HCT116 (cell line): ENCODE results near the gene RAPGEF6. TPM values are rescaled to one million over a fixed set of nuclear protein-coding genes. Genes with fewer than 3 reads are reported as not detected.

ENCODE experiments used
- ATAC-seq: fragments of 200-7000 bp; cut with Tn5 transposase; 2 replicates; pipeline ENCODE4 v1.9.1; 2020; ENCODE audit warnings: mild to moderate bottlenecking, moderate library complexity
- BruUV-seq: library from RNA; stranded (reverse); fragments of 400-500 nt; replicated peaks from 2 replicates; lab custom pipeline; 2021; lab: Mats Ljungman, UMichigan
- CTCF ChIA-PET: fragments of 300-600 bp; sonication (Branson Sonifier 250); formaldehyde crosslinking; loops from one replicate; lab custom pipeline; 2021; ENCODE audit warnings: antibody characterized with exemption; lab: Charles Lee
- POLR2A ChIA-PET: fragments of 300-600, 350-600 bp; sonication (Branson Sonifier 250); formaldehyde crosslinking; loops from one replicate; lab custom pipeline; 2021; ENCODE audit warnings: antibody characterized with exemption; lab: Charles Lee
- RAD21 ChIA-PET, 2 experiments: fragments of 300-600 bp; sonication (Branson Sonifier 250); formaldehyde crosslinking; loops; one replicate each; lab custom pipeline; 2023; ENCODE audit warnings: low total read pairs in 2 of 2; ENCODE audit not compliant: uncharacterized antibody in 2 of 2, unreplicated experiment in 2 of 2, low non-redundant PET in 1 of 2; lab: Charles Lee
- DNase-seq: peaks from one replicate; pipeline ENCODE4 v3.0.0-alpha.2; 2010; ENCODE audit warnings: low read depth, low spot score
- H2AFZ ChIP-seq: fragments of 200-600 bp; shearing (Covaris generic), sonication (generic); 2 replicates; pipeline ENCODE4 v1.6.1; 2017; ENCODE audit warnings: low read depth, mixed run types, mixed read lengths, antibody characterized with exemption, low read length; ENCODE audit not compliant: poor library complexity, severe bottlenecking
- H3K27ac ChIP-seq: 2 replicates; pipeline ENCODE4 v1.5.1; 2012; ENCODE audit warnings: low read depth, low read length
- H3K27me3 ChIP-seq: fragments of 200-600 bp; sonication (generic); 2 replicates; pipeline ENCODE4 v1.6.1; 2016; ENCODE audit warnings: mixed run types, low read length, mixed read lengths; ENCODE audit not compliant: insufficient read depth
- H3K36me3 ChIP-seq, 2 experiments: fragments of 200-500 bp in 1 of 2; fragments of 200-600 bp in 1 of 2; sonication (Bioruptor generic) in 1 of 2; sonication (generic) in 1 of 2; 2 replicates each; pipeline versions ENCODE4 v1.5.1 to v1.6.1; 2014 to 2016; ENCODE audit warnings: low read length in 2 of 2, inconsistent platforms in 1 of 2, mixed read lengths in 1 of 2, mixed run types in 1 of 2; ENCODE audit not compliant: insufficient read depth in 2 of 2, control insufficient read depth in 1 of 2
- H3K4me1 ChIP-seq, 2 experiments: fragments of 200-600 bp in 1 of 2; sonication (generic) in 1 of 2; 2 replicates each; pipeline versions ENCODE4 v1.5.1 to v1.6.1; 2012 to 2017; ENCODE audit warnings: low read length in 2 of 2, inconsistent platforms in 1 of 2, mild to moderate bottlenecking in 1 of 2, mixed read lengths in 1 of 2, mixed run types in 1 of 2, moderate library complexity in 1 of 2; ENCODE audit not compliant: insufficient read depth in 2 of 2, control insufficient read depth in 1 of 2
- H3K4me2 ChIP-seq: fragments of 200-600 bp; sonication (generic); 2 replicates; pipeline ENCODE4 v1.6.1; 2017; ENCODE audit warnings: mixed run types, low read length, mixed read lengths
- H3K4me3 ChIP-seq, 2 experiments: fragments of 200-600 bp in 1 of 2; sonication (generic) in 1 of 2; replicated peaks in 1 of 2; 2 replicates each; pipeline ENCODE4 v1.5.1; 2011 to 2016; ENCODE audit warnings: low read length in 2 of 2, control low read depth in 1 of 2, low read depth in 1 of 2, mild to moderate bottlenecking in 1 of 2, mixed read lengths in 1 of 2, mixed run types in 1 of 2
- H3K79me2 ChIP-seq: fragments of 200-600 bp; sonication (generic); 2 replicates; pipeline ENCODE4 v1.6.1; 2017; ENCODE audit warnings: mild to moderate bottlenecking, mixed run types, low read length, moderate library complexity, mixed read lengths; ENCODE audit not compliant: insufficient read depth
- H3K9ac ChIP-seq: fragments of 200-600 bp; sonication (generic); 2 replicates; pipeline ENCODE4 v1.6.1; 2016; ENCODE audit warnings: low read length, mixed read lengths
- H3K9me2 ChIP-seq: fragments of 200-600 bp; sonication (generic), shearing (Covaris generic); 2 replicates; pipeline ENCODE4 v1.6.1; 2017; ENCODE audit warnings: mixed run types, mild to moderate bottlenecking, moderate library complexity; ENCODE audit not compliant: insufficient read depth
- H3K9me3 ChIP-seq, 2 experiments: fragments of 200-500 bp in 1 of 2; fragments of 200-600 bp in 1 of 2; sonication (Bioruptor generic) in 1 of 2; sonication (generic) in 1 of 2; 2 replicates each; pipeline ENCODE4 v1.6.1; 2014 to 2017; ENCODE audit warnings: low read length in 2 of 2, mixed read lengths in 2 of 2, inconsistent platforms in 1 of 2, low read depth in 1 of 2, mild to moderate bottlenecking in 1 of 2, mixed run types in 1 of 2, moderate library complexity in 1 of 2; ENCODE audit not compliant: control insufficient read depth in 1 of 2, insufficient read depth in 1 of 2
- H4K20me1 ChIP-seq: fragments of 200-600 bp; sonication (generic), shearing (Covaris generic); 2 replicates; pipeline ENCODE4 v1.6.1; 2017; ENCODE audit warnings: mixed run types, mild to moderate bottlenecking, moderate library complexity; ENCODE audit not compliant: insufficient read depth
- RAD21 ChIP-seq: IDR thresholded peaks from 2 replicates; pipeline ENCODE4 v1.6.1; 2012; ENCODE audit warnings: low read depth, mild to moderate bottlenecking
- intact Hi-C: fragments of 100-400 bp; cut with micrococcal nuclease; formaldehyde crosslinking; loops from 2 replicates; pipeline ENCODE4 v1.10.0; 2022
- total RNA-seq: library from RNA; stranded (reverse); gene quantifications from one replicate; pipeline ENCODE4 v1.2.1, GENCODE V29; 2021; ENCODE audit not compliant: unreplicated experiment
- TF ChIP-seq, protein P1 (sequence below): IDR thresholded peaks from 2 replicates; pipeline ENCODE4 v1.6.1; 2012; ENCODE audit warnings: low read depth

The RAPGEF6 gene
- total RNA-seq, 1 experiment from 2014 or later = 18.4 TPM

DNA sequence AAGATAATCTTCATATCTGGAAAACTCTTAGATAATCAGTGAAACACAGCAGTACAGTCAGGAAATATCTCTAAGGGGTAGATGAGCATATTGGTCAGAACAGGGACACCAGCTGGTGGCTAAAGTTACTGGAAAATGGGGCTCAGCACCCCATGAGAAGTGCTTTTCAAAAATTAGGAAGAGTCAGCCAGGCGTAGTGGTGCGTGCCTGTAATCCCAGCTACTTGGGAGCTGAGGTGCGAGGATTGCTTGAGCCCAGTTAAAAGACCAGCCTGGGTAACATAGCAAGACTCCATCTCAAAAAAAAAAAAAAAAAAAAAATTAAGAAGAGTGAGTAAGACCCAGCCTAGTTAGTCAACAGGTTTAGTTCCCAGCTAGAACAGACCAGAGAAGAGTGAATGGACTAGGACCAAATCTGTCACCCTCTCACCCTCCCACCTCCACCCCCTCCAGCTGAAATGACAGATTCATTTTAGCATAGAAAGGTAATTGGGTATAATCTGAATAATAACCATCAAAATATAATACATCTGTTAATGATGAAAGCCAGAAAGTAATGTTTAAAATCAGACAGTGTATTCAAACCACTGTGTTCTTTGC lies 250.3 kb downstream of the RAPGEF6 start (continued):
- TF ChIP-seq, protein P1, sequence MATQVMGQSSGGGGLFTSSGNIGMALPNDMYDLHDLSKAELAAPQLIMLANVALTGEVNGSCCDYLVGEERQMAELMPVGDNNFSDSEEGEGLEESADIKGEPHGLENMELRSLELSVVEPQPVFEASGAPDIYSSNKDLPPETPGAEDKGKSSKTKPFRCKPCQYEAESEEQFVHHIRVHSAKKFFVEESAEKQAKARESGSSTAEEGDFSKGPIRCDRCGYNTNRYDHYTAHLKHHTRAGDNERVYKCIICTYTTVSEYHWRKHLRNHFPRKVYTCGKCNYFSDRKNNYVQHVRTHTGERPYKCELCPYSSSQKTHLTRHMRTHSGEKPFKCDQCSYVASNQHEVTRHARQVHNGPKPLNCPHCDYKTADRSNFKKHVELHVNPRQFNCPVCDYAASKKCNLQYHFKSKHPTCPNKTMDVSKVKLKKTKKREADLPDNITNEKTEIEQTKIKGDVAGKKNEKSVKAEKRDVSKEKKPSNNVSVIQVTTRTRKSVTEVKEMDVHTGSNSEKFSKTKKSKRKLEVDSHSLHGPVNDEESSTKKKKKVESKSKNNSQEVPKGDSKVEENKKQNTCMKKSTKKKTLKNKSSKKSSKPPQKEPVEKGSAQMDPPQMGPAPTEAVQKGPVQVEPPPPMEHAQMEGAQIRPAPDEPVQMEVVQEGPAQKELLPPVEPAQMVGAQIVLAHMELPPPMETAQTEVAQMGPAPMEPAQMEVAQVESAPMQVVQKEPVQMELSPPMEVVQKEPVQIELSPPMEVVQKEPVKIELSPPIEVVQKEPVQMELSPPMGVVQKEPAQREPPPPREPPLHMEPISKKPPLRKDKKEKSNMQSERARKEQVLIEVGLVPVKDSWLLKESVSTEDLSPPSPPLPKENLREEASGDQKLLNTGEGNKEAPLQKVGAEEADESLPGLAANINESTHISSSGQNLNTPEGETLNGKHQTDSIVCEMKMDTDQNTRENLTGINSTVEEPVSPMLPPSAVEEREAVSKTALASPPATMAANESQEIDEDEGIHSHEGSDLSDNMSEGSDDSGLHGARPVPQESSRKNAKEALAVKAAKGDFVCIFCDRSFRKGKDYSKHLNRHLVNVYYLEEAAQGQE = no peak

DNA sequence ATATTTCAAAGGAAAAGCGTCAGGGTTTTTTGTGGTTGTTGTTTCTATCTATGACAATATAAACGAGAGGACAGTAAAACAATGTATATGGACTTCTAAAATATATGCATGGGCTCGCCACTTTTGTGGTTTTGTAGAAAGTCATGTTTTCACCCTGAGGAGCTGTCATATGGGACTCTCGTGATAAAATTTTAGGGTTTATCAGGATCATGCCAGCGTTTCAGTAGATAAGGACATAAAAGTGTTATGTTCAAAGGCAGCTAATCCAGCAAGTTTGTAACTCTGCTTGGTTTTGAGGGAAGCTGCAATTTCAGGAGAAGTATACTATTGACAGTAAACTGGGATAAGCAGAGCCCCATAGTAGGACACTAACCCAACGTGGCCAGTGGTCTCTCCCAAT lies 250.9 kb downstream of the RAPGEF6 start:
- peaks cover 3% of the 10 kb centered on the region; the same call in 1 of the 2 replicates for H3K79me2 ChIP-seq
- no peaks in the 10 kb centered on the region for H3K9me2 ChIP-seq
- no peak overlapping the region for H3K4me2 ChIP-seq
- BruUV-seq = no TSS peak
- H3K36me3 ChIP-seq = peaks cover 2 to 4% of the 10 kb centered on the region in 2 experiments; a peak in 1 of 4 replicates
- H3K27me3 ChIP-seq = no peaks in the 10 kb centered on the region
- no peak for TF ChIP-seq RAD21
- intact Hi-C loops = loop anchor here (5.0 to 10.0 kb wide), 2 partner anchors 272 to 1479 kb away; partner anchors contain the start of gene CHSY3
- no peaks in the 10 kb centered on the region for H3K9me3 ChIP-seq
- ATAC-seq (no peak), DNase-seq (no peak)
- ChIA-PET RAD21 (interaction anchor here in 1 of 2 experiments (0.6 kb wide), 1 partner anchor 219 kb away, joined by 3 read pairs; no protein-coding TSS in a partner anchor), CTCF (interaction anchor here (0.7 kb wide), 1 partner anchor 29 kb away, joined by 3 read pairs; no protein-coding TSS in a partner anchor), POLR2A (no interaction called here)
- H2AFZ ChIP-seq = no peak overlapping the region
- no peak overlapping the region for H3K4me3 ChIP-seq
- H3K27ac ChIP-seq = no peak overlapping the region
- H4K20me1 ChIP-seq = no peaks in the 10 kb centered on the region
- no peak overlapping the region for H3K9ac ChIP-seq
- peaks cover 2 to 9% of the 10 kb centered on the region in 2 experiments; a peak in 2 of 4 replicates for H3K4me1 ChIP-seq
